Measurements from ENCODE around the gene LRMDA. TPM values are rescaled to one million over a fixed set of nuclear protein-coding genes. Genes with fewer than 3 reads are reported as not detected.

LRMDA gene
- total RNA-seq, 1 donor from 2014 or later = 5.2 TPM

DNA sequence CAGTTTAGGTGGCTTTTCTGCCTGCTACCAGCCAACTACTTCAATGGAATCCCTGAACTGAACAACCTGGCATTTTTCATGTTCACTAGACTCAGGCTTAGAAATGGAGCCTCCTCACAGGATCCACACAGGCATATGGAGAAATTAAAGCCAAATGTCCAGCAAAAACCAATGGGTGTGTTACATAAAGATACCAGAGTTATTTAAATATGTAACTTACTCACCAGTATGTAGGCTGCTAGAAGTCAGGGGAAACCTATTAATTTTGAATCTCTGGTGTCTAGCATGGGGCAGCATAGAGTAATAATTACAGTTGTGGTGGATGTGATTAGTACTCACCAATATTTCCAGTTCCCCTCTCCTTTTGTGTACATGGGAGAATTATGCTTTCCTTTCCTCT, 383.6 kb downstream of the LRMDA start:
- no peak overlapping the region for H3K4me3 ChIP-seq
- H3K9ac ChIP-seq = no peak overlapping the region
- H3K9me3 ChIP-seq (ENCODE audit: low read depth) = no peaks in the 10 kb centered on the region
- Mint-ChIP-seq H3K27me3 (ENCODE audit: insufficient read depth, low read depth) (peaks cover 2% of the 10 kb centered on the region), H3K4me3 (no peak overlapping the region), H3K36me3 (no peaks in the 10 kb centered on the region), H3K4me1 (peaks cover 5% of the 10 kb centered on the region), H3K9me3 (no peaks in the 10 kb centered on the region), H3K27ac (no peak overlapping the region)
- H3K4me1 ChIP-seq = peaks cover 10% of the 10 kb centered on the region
- no peaks in the 10 kb centered on the region for H3K36me3 ChIP-seq
- TF ChIP-seq, protein P1, sequence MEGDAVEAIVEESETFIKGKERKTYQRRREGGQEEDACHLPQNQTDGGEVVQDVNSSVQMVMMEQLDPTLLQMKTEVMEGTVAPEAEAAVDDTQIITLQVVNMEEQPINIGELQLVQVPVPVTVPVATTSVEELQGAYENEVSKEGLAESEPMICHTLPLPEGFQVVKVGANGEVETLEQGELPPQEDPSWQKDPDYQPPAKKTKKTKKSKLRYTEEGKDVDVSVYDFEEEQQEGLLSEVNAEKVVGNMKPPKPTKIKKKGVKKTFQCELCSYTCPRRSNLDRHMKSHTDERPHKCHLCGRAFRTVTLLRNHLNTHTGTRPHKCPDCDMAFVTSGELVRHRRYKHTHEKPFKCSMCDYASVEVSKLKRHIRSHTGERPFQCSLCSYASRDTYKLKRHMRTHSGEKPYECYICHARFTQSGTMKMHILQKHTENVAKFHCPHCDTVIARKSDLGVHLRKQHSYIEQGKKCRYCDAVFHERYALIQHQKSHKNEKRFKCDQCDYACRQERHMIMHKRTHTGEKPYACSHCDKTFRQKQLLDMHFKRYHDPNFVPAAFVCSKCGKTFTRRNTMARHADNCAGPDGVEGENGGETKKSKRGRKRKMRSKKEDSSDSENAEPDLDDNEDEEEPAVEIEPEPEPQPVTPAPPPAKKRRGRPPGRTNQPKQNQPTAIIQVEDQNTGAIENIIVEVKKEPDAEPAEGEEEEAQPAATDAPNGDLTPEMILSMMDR (IDR thresholded peaks at IDR 0.05) = no peak
- TF ChIP-seq EZH2 (IDR thresholded peaks at IDR 0.05) (no peak), EZH2phosphoT487 (IDR thresholded peaks at IDR 0.05) (no peak)
- no peaks in the 10 kb centered on the region for H4K20me1 ChIP-seq (ENCODE audit: low read depth)
- no peak for DNase-seq (ENCODE audit: low spot score)
- H3K27ac ChIP-seq = no peak overlapping the region
- H3K27me3 ChIP-seq = no peaks in the 10 kb centered on the region
- H2AFZ ChIP-seq (replicated peaks) = no peak overlapping the region
- H3K79me2 ChIP-seq (ENCODE audit: low read depth) = no peaks in the 10 kb centered on the region
- no peaks in the 10 kb centered on the region for H3F3A ChIP-seq (ENCODE audit: low read depth)
- H3K4me2 ChIP-seq = no peak overlapping the region

DNA sequence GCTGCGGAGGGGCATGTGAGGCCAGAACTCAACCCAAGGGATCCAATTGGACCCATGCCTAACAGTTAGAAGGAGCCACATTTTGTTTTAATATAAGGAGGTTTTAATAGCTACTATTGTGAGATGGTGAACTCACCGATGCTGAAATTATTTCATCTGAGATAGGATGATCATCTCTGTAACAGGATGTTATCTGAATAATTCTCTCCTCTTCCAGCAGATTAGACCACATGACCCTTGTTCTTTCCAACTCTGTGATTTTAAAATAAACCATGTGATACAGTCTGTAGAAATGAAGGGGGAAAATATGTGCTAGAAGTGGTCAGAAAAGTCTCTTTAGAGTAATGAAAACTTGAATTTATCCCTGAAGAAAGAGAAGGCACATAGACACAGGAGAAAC, 385.8 kb downstream of the LRMDA start:
- Histone ChIP-seq H3K27ac (no peak overlapping the region), H3K9ac (no peak overlapping the region), H3K79me2 (ENCODE audit: low read depth) (no peaks in the 10 kb centered on the region), H3K27me3 (no peaks in the 10 kb centered on the region), H3F3A (ENCODE audit: low read depth) (no peaks in the 10 kb centered on the region), H3K4me3 (no peak overlapping the region), H3K9me3 (ENCODE audit: low read depth) (no peaks in the 10 kb centered on the region), H4K20me1 (ENCODE audit: low read depth) (no peaks in the 10 kb centered on the region), H3K4me2 (no peak overlapping the region), H3K36me3 (no peaks in the 10 kb centered on the region), H3K4me1 (peaks cover 10% of the 10 kb centered on the region), H2AFZ (replicated peaks) (no peak overlapping the region)
- no peaks in the 10 kb centered on the region for H3K27me3 Mint-ChIP-seq (ENCODE audit: insufficient read depth, low read depth)
- TF ChIP-seq, protein P1 (IDR thresholded peaks at IDR 0.05) = no peak
- no peak for TF ChIP-seq EZH2 (IDR thresholded peaks at IDR 0.05)
- no peak for TF ChIP-seq EZH2phosphoT487 (IDR thresholded peaks at IDR 0.05)
- H3K27ac Mint-ChIP-seq = no peak overlapping the region
- H3K4me3 Mint-ChIP-seq = no peak overlapping the region
- no peak for DNase-seq (ENCODE audit: low spot score)
- H3K36me3 Mint-ChIP-seq = no peaks in the 10 kb centered on the region
- H3K4me1 Mint-ChIP-seq = no peaks in the 10 kb centered on the region
- H3K9me3 Mint-ChIP-seq = peaks cover 5% of the 10 kb centered on the region

DNA sequence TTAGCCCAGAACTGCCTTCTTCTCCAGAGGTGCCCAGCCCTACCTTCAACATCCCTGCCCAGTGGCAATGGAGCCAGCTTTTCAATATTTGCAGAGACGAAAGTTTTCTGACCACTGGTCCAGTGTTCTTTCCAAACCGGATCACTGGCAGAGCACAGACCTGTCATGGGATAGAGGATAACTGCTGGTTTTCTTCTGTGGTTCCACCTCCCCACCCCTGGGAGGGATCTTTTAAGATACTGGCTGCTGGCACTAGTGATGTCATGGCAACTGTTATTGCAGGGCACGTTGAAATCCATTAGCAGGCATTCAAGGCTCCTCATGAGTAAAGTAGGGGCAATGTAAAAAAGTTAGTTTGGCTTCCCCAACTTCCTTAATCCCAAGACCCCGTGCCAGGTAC, 387.1 kb downstream of the LRMDA start:
- peaks cover 4% of the 10 kb centered on the region for H3K27me3 Mint-ChIP-seq (ENCODE audit: insufficient read depth, low read depth)
- no peak overlapping the region for H3K4me3 Mint-ChIP-seq
- Histone ChIP-seq H3K79me2 (ENCODE audit: low read depth) (no peaks in the 10 kb centered on the region), H3K27me3 (no peaks in the 10 kb centered on the region), H3K9ac (no peak overlapping the region), H3K4me3 (no peak overlapping the region), H3F3A (ENCODE audit: low read depth) (no peaks in the 10 kb centered on the region), H2AFZ (replicated peaks) (peak overlapping the region; percentile 58), H3K36me3 (no peaks in the 10 kb centered on the region), H3K27ac (no peak overlapping the region), H3K9me3 (ENCODE audit: low read depth) (no peaks in the 10 kb centered on the region), H3K4me2 (no peak overlapping the region), H4K20me1 (ENCODE audit: low read depth) (no peaks in the 10 kb centered on the region), H3K4me1 (peaks cover 10% of the 10 kb centered on the region)
- H3K36me3 Mint-ChIP-seq = no peaks in the 10 kb centered on the region
- peaks cover 12% of the 10 kb centered on the region for H3K9me3 Mint-ChIP-seq
- TF ChIP-seq, protein P1 (IDR thresholded peaks at IDR 0.05) = no peak
- no peak for TF ChIP-seq EZH2phosphoT487 (IDR thresholded peaks at IDR 0.05)
- no peak for TF ChIP-seq EZH2 (IDR thresholded peaks at IDR 0.05)
- no peaks in the 10 kb centered on the region for H3K4me1 Mint-ChIP-seq
- DNase-seq (ENCODE audit: low spot score) = no peak
- H3K27ac Mint-ChIP-seq = no peak overlapping the region

Measured in neural progenitor cell (in vitro differentiated cells).